Transverse colon (tissue), 4 donors: ENCODE measurements around the gene ABCA5. TPM values are rescaled to one million over a fixed set of nuclear protein-coding genes. Genes with fewer than 3 reads are reported as not detected.

Experiments
- DNase-seq: peaks from one replicate; pipeline ENCODE4 v3.0.0-alpha.2; 2019
- H3K27ac ChIP-seq, 4 donors: fragments of 200-600 bp; sonication (generic); 2 replicates each; pipeline ENCODE4 v1.5.1; 2016 to 2018; ENCODE audit warnings: inconsistent platforms in 4 of 4
- H3K27me3 ChIP-seq: fragments of 200-600 bp; sonication (generic); 2 replicates; pipeline ENCODE4 v1.5.1; 2017; ENCODE audit warnings: inconsistent platforms
- H3K36me3 ChIP-seq, 4 donors: fragments of 200-600 bp; sonication (generic); 2 replicates each; pipeline ENCODE4 v1.5.1; 2017 to 2019; ENCODE audit warnings: inconsistent platforms in 4 of 4
- H3K4me1 ChIP-seq, 4 donors: fragments of 200-600 bp; sonication (generic); 2 replicates each; pipeline ENCODE4 v1.5.1; 2017 to 2020; ENCODE audit warnings: inconsistent platforms in 4 of 4
- H3K4me3 ChIP-seq, 4 donors: fragments of 200-600 bp; sonication (generic); 1 replicate in 1 of 4; 2 replicates in 3 of 4; pipeline versions ENCODE4 v1.5.1 to v1.6.1; 2017 to 2019; ENCODE audit warnings: inconsistent platforms in 4 of 4
- H3K9me3 ChIP-seq, 2 donors: fragments of 200-600 bp; sonication (generic); 2 replicates each; pipeline ENCODE4 v1.5.1; 2017 to 2019; ENCODE audit warnings: inconsistent platforms in 2 of 2
- CTCF ChIP-seq, 5 experiments: fragments of 200-600 bp in 3 of 5; fragments of 450-650 bp in 2 of 5; sonication (generic) in 3 of 5; IDR thresholded peaks; 1 replicate in 2 of 5; 2 replicates in 3 of 5; pipeline ENCODE4 v1.5.1; 2016 to 2017; ENCODE audit warnings: antibody characterized with exemption in 5 of 5, inconsistent platforms in 3 of 5, mild to moderate bottlenecking in 2 of 5, moderate library complexity in 1 of 5
- EP300 ChIP-seq: sonication (generic); formaldehyde crosslinking; IDR thresholded peaks from one replicate; pipeline ENCODE4 v1.6.1; 2017; ENCODE audit warnings: antibody characterized with exemption, low read depth
- POLR2A ChIP-seq: fragments of 450-650 bp; IDR thresholded peaks from one replicate; pipeline ENCODE4 v1.6.1; 2016; ENCODE audit warnings: antibody characterized with exemption, mild to moderate bottlenecking, moderate library complexity
- POLR2AphosphoS5 ChIP-seq, 3 donors: sonication (generic); formaldehyde crosslinking; IDR thresholded peaks; one replicate each; pipeline ENCODE4 v1.6.1; 2016; ENCODE audit warnings: antibody characterized with exemption in 3 of 3
- WGBS, 2 donors: methylation state at CpG; one replicate each; pipeline ENCODE4 v1.1.5; 2018; ENCODE audit warnings: low coverage in 1 of 2; 5-methylcytosine and 5-hydroxymethylcytosine counted together
- in situ Hi-C, 4 donors: fragments of 200-750 bp; cut with MboI; loops; one replicate each; pipeline versions ENCODE4 v1.15.0 to v1.15.1; 2017; ENCODE audit warnings: low sequenced_read_pairs in 3 of 4, low pct_ligation_motif_present in 1 of 4, low pct_unique_long_range_greater_than_20kb in 1 of 4
- intact Hi-C: fragments of 100-400 bp; cut with DNase I; formaldehyde crosslinking; loops from one replicate; pipeline ENCODE4 v1.15.1; 2023; ENCODE audit warnings: low total_unique reads
- total RNA-seq, 4 donors: library from RNA; depleted of rRNA; stranded (reverse); fragments of >200 nt; gene quantifications; one replicate each; pipeline ENCODE4 v1.1.0, GENCODE V29; 2016

ABCA5 gene
- total RNA-seq, 4 donors from 2014 or later = 17.3 to 173 (median 125) TPM

DNA sequence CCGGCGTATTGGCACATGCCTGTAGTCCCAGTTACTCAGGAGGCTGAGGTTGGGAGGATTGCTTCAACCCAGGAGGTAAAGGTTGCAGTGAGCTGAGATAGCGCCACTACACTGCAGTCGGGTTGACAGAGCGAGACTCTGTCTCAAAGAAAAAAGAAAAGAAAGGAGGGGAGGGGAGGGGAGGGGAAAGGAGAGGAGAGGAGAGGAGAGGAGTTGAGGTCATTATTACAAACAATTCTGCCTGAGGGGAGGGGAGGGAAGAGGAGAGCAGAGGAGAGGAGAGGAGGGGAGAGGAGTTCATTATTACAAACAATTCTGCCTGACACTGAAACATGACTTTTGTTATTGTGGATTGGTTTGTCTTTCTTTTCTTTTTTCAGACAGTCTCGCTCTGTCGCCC lies 19.8 kb upstream of the ABCA5 start:
- H3K36me3 ChIP-seq = no peaks in the 10 kb centered on the region
- no peaks in the 10 kb centered on the region for H3K4me1 ChIP-seq
- 93 to 100% methylated on average over 2 to 7 of the region's 7 CpGs for WGBS, 2 donors
- TF ChIP-seq POLR2AphosphoS5 (IDR thresholded peaks at IDR 0.05) (no peak), CTCF (IDR thresholded peaks at IDR 0.05) (no peak), POLR2A (no peak), EP300 (no peak)
- in situ Hi-C loops (loop anchor here in 1 of 4 donors (25.0 kb wide), 1 partner anchor 166 kb away; no protein-coding TSS in a partner anchor), intact Hi-C loops (no loop called here)
- H3K27me3 ChIP-seq = no peaks in the 10 kb centered on the region
- DNase-seq = no peak
- H3K27ac ChIP-seq = no peak overlapping the region
- H3K9me3 ChIP-seq = no peaks in the 10 kb centered on the region
- no peak overlapping the region for H3K4me3 ChIP-seq

DNA sequence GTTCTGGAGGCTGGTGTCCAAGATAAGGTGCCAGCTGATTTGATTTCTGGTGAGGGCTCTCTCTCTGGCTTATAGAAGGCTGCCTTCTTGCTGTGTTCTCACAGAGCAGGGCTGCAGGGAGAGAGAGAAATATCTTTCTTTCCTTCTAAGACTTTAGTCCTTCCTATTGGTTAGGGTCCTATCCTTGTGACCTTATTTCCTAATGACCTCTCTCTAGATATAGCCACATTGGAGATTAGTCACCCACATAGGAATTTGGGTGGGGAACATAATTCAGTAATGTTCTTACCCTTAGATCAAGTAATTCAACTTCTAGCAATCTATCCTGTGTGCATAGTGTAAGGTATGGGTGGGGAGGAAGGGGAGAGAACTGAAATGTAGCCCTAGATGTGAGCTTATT lies 18.0 kb upstream of the ABCA5 start:
- DNase-seq = no peak
- intact Hi-C loops (loop anchor here (1.0 kb wide), 1 partner anchor 29 kb away; no protein-coding TSS in a partner anchor), in situ Hi-C loops (loop anchor here in 1 of 4 donors (25.0 kb wide), 1 partner anchor 167 kb away; no protein-coding TSS in a partner anchor)

DNA sequence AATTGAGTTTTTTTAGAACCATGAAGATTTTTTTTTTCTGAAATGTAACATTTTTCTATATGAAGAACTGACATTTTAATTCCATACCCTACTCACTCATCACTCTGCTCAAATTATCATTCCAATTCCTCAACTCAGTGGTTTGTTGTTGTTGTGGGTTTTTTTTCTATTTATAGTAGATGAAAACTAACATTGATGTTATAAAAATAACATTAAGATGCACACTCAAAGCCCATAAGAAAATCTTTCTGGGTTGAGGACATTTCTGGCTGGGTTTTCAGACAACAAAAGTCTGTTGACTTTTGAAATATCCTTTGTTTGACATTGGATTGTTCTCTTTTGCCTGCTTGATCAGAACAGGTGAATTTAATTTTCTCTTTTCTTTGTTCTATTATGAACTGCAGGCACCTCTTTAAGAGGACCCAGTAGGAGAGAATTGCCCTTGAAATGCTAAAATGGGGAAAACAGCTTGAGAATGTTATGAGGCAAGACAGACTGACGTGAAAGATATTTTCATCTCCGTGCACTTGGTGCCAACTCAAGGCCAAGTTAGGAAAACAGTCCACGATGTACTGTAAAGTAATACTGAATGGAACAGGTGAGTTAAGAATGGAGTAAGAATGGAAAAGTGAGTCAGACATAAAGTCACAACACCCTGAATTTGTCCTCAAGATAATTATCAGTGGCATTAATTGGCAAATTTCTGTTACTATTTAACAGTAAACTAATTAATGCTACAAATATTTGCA lies 16.1 kb upstream of the ABCA5 start:
- Histone ChIP-seq H3K4me1 (peaks cover 0 to 9% (median 0%) of the 10 kb centered on the region in 4 donors), H3K9me3 (no peaks in the 10 kb centered on the region), H3K27me3 (no peaks in the 10 kb centered on the region), H3K27ac (no peak overlapping the region), H3K4me3 (no peak overlapping the region), H3K36me3 (no peaks in the 10 kb centered on the region)
- no peak for DNase-seq
- in situ Hi-C loops (loop anchor here in 1 of 4 donors (25.0 kb wide), 1 partner anchor 169 kb away; no protein-coding TSS in a partner anchor), intact Hi-C loops (no loop called here)
- WGBS, 2 donors = 52 to 60% methylated on average over 3 of the region's 3 CpGs
- TF ChIP-seq EP300 = no peak
- TF ChIP-seq POLR2A = no peak
- no peak for TF ChIP-seq CTCF (IDR thresholded peaks at IDR 0.05)
- TF ChIP-seq POLR2AphosphoS5 (IDR thresholded peaks at IDR 0.05) = no peak

More for the DNA sequence above, 18.0 kb upstream of the ABCA5 start:
- no peaks in the 10 kb centered on the region for H3K9me3 ChIP-seq
- H3K27ac ChIP-seq = no peak overlapping the region
- H3K36me3 ChIP-seq = no peaks in the 10 kb centered on the region
- TF ChIP-seq CTCF (IDR thresholded peaks at IDR 0.05) = no peak
- H3K27me3 ChIP-seq = no peaks in the 10 kb centered on the region
- peaks cover 0 to 4% (median 0%) of the 10 kb centered on the region in 4 donors for H3K4me1 ChIP-seq
- no peak overlapping the region for H3K4me3 ChIP-seq

GRCh38 chr17:69339937-69340336 lies 13.0 kb upstream of the ABCA5 start:
- H3K36me3 ChIP-seq = no peaks in the 10 kb centered on the region
- peaks cover 0 to 9% (median 0%) of the 10 kb centered on the region in 4 donors for H3K4me1 ChIP-seq
- H3K27ac ChIP-seq = no peak overlapping the region
- intact Hi-C loops (no loop called here), in situ Hi-C loops (loop anchor here in 3 of 4 donors (5.0 to 25.0 kb wide), 3 partner anchors 172 to 185 kb away; no protein-coding TSS in a partner anchor)
- H3K4me3 ChIP-seq = no peak overlapping the region
- no peaks in the 10 kb centered on the region for H3K27me3 ChIP-seq
- DNase-seq = no peak
- TF ChIP-seq POLR2A (no peak), POLR2AphosphoS5 (IDR thresholded peaks at IDR 0.05) (no peak), CTCF (IDR thresholded peaks at IDR 0.05) (no peak), EP300 (no peak)
- 27 to 49% methylated on average over 3 of the region's 3 CpGs for WGBS, 2 donors
- H3K9me3 ChIP-seq = no peaks in the 10 kb centered on the region
